HUES64 (cell line): ENCODE measurements around the gene PCDH19.

Experiments
- H3K27ac ChIP-seq: 2 replicates; pipeline ENCODE4 v1.7.0; 2013; ENCODE audit warnings: low read depth, low read length, inconsistent platforms
- H3K27me3 ChIP-seq: 2 replicates; pipeline ENCODE4 v1.6.1; 2013; ENCODE audit warnings: mild to moderate bottlenecking, low read length; ENCODE audit not compliant: insufficient read depth
- H3K36me3 ChIP-seq: 2 replicates; pipeline ENCODE4 v1.6.1; 2013; ENCODE audit warnings: mild to moderate bottlenecking, low read length; ENCODE audit not compliant: insufficient read depth
- H3K4me1 ChIP-seq: 2 replicates; pipeline ENCODE4 v1.6.1; 2013; ENCODE audit warnings: mild to moderate bottlenecking, low read length, moderate library complexity; ENCODE audit not compliant: insufficient read depth
- H3K4me3 ChIP-seq: 2 replicates; pipeline ENCODE4 v1.5.1; 2013; ENCODE audit warnings: mild to moderate bottlenecking, low read length, moderate library complexity
- H3K9ac ChIP-seq: 2 replicates; pipeline ENCODE4 v1.6.1; 2013; ENCODE audit warnings: mild to moderate bottlenecking, low read depth, low read length
- H3K9me3 ChIP-seq: 2 replicates; pipeline ENCODE4 v1.6.1; 2013; ENCODE audit warnings: low read depth, low read length; ENCODE audit not compliant: insufficient read depth
- WGBS: fragments of 150-250, 120-280 bp; methylation state at CpG from one replicate; pipeline ENCODE4 v1.1.7; 2013; ENCODE audit warnings: missing lambda C conversion rate; 5-methylcytosine and 5-hydroxymethylcytosine counted together

PCDH19 gene

DNA sequence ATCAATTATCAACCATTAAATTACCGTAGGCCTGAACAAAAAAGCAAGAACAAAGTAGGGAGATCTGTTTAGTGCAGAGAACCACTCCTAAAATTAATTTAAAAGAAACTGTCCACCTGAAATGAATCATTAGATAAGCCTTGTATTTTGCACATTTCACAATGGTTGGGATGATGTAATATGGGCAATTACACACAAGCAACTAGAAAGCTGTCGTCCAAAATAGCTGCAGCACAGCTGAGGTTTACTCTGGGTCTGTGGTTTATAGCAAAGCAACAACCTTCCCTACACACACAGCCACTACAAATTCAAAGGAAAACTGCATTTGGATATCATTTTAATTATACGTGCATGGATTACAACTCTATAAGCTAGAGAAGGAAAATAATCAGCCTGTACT lies 28.5 kb downstream of the PCDH19 start:
- H3K27me3 ChIP-seq: no peaks in the 10 kb centered on the region
- no peaks in the 10 kb centered on the region for H3K9me3 ChIP-seq
- no peak overlapping the region for H3K9ac ChIP-seq
- no peaks in the 10 kb centered on the region for H3K36me3 ChIP-seq
- H3K27ac ChIP-seq: no peak overlapping the region
- 95% methylated on average over 3 of the region's 3 CpGs for WGBS
- no peak overlapping the region for H3K4me3 ChIP-seq
- peaks cover 6% of the 10 kb centered on the region; the same call in 1 of the 2 replicates for H3K4me1 ChIP-seq

DNA sequence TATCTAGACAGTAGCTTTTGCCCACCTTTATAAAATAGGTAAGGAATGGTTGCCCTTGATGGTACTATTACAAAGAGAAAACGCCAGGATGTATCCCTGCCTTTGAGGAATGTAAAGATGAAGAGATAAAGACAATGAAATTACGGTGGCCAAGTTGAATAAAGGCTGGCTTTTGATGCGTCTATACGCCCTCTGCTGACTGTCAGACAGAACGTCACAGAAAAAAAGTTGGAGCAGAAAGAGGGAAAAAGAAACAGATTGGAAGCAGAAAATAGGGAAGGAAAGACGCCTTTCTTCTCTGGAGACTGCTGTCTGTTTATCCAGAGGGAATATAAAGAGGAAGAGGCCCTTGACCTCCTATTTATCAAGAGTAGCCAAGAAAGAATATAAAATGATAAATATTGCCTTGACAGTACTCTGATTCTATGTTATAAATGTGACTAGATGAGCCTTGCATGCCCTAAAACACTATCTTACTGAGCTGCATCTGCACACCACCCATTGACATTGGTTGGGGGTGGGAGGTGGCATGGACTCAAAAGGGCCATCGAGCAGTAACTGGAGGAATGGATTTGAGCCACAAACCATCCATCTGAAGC lies 30.6 kb downstream of the PCDH19 start:
- Histone ChIP-seq H3K36me3 (no peaks in the 10 kb centered on the region), H3K4me1 (peaks cover 6% of the 10 kb centered on the region; the same call in 1 of the 2 replicates), H3K9me3 (no peaks in the 10 kb centered on the region), H3K4me3 (no peak overlapping the region), H3K27me3 (no peaks in the 10 kb centered on the region), H3K9ac (no peak overlapping the region), H3K27ac (no peak overlapping the region)
- WGBS: 27% methylated on average over 7 of the region's 7 CpGs

GRCh38 chrX:100377826-100378225 lies 32.2 kb downstream of the PCDH19 start:
- no peaks in the 10 kb centered on the region for H3K36me3 ChIP-seq
- 100% methylated on average over 4 of the region's 5 CpGs for WGBS
- H3K4me3 ChIP-seq: no peak overlapping the region
- H3K27ac ChIP-seq: no peak overlapping the region
- H3K4me1 ChIP-seq: peaks cover 6% of the 10 kb centered on the region; the same call in 1 of the 2 replicates
- H3K27me3 ChIP-seq: no peaks in the 10 kb centered on the region
- no peaks in the 10 kb centered on the region for H3K9me3 ChIP-seq
- H3K9ac ChIP-seq: no peak overlapping the region

DNA sequence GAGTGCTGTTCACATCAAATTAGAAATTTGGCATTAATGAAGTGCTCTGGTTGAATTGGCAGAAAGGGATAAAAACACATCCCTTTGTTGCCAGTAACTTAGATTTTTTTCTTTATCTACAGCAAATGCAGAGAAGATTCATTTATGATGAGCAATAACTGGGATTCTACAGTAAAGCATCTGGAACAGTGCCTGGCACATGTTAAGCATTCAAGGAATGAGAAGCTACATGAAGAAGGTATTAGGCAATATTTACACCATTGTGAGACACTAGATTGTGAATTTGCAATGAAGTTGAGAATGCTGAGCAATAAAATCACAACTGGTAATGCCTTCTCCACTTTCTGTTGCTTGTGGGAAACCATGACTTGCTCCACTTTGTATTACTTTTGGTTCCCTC lies 33.5 kb downstream of the PCDH19 start:
- Histone ChIP-seq H3K27ac (no peak overlapping the region), H3K4me1 (peaks cover 6% of the 10 kb centered on the region; the same call in 1 of the 2 replicates), H3K4me3 (no peak overlapping the region), H3K36me3 (no peaks in the 10 kb centered on the region), H3K9ac (no peak overlapping the region), H3K27me3 (no peaks in the 10 kb centered on the region), H3K9me3 (no peaks in the 10 kb centered on the region)

- no peak overlapping the region for H3K4me3 ChIP-seq
- H3K36me3 ChIP-seq: no peaks in the 10 kb centered on the region
- H3K9me3 ChIP-seq: no peaks in the 10 kb centered on the region
- no peaks in the 10 kb centered on the region for H3K27me3 ChIP-seq
- no CpG with 5 or more reads among the region's 2 CpGs for WGBS
- H3K27ac ChIP-seq: no peak overlapping the region
- H3K4me1 ChIP-seq: no peaks in the 10 kb centered on the region
- no peak overlapping the region for H3K9ac ChIP-seq
Measured at GRCh38 chrX:100373673-100374072, 36.4 kb downstream of the PCDH19 start.

- no peaks in the 10 kb centered on the region for H3K9me3 ChIP-seq
- H3K27me3 ChIP-seq: no peaks in the 10 kb centered on the region
- 0 out of 2 replicates have a peak, but pooled peaks cover 4% of the 10 kb centered on the region for H3K4me1 ChIP-seq
- H3K36me3 ChIP-seq: no peaks in the 10 kb centered on the region
- H3K27ac ChIP-seq: no peak overlapping the region
- H3K4me3 ChIP-seq: no peak overlapping the region
- no peak overlapping the region for H3K9ac ChIP-seq
Measured at GRCh38 chrX:100368167-100368566, 41.9 kb downstream of the PCDH19 start.

GRCh38 chrX:100363896-100364295 lies 46.2 kb downstream of the PCDH19 start:
- H3K27me3 ChIP-seq: no peaks in the 10 kb centered on the region
- 30% methylated on average over 1 of the region's 3 CpGs for WGBS
- H3K4me3 ChIP-seq: no peak overlapping the region
- no peaks in the 10 kb centered on the region for H3K36me3 ChIP-seq
- H3K4me1 ChIP-seq: 0 out of 2 replicates have a peak, but pooled peaks cover 4% of the 10 kb centered on the region
- H3K27ac ChIP-seq: no peak overlapping the region
- no peaks in the 10 kb centered on the region for H3K9me3 ChIP-seq
- no peak overlapping the region for H3K9ac ChIP-seq

GRCh38 chrX:100358766-100359165 lies 51.3 kb downstream of the PCDH19 start:
- Histone ChIP-seq H3K9ac (no peak overlapping the region), H3K9me3 (no peaks in the 10 kb centered on the region), H3K4me1 (0 out of 2 replicates have a peak, but pooled peaks cover 1% of the 10 kb centered on the region), H3K4me3 (no peak overlapping the region), H3K27me3 (no peaks in the 10 kb centered on the region), H3K27ac (no peak overlapping the region), H3K36me3 (no peaks in the 10 kb centered on the region)
- WGBS: 63% methylated on average over 3 of the region's 3 CpGs

- Histone ChIP-seq H3K36me3 (no peaks in the 10 kb centered on the region), H3K4me3 (no peak overlapping the region)
- WGBS: 79% methylated on average over 1 of the region's 3 CpGs
Measured at GRCh38 chrX:100356351-100356896, 53.6 kb downstream of the PCDH19 start.

DNA sequence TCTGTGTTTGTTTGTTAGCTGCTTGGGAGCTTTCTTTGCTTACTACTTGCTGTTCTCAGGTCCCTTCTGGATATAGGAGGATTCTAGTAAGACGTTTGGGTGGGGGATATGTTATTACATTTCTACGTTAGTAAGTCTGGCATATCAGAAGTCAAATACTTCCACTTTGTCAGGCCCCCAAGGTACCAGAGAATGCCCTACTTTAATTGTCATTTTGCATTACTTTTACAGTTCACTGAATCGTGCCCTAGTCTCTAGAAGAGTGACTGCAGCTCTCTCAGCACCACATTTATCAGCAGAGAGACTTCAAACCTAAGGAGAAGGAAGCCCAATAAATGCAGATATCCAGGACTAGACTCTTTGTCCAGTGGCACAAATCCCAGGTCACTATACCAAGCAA lies 54.4 kb downstream of the PCDH19 start:
- WGBS: 94% methylated on average over 3 of the region's 3 CpGs
- H3K4me3 ChIP-seq: no peak overlapping the region
- no peaks in the 10 kb centered on the region for H3K4me1 ChIP-seq
- H3K36me3 ChIP-seq: no peaks in the 10 kb centered on the region
- H3K27ac ChIP-seq: no peak overlapping the region
- H3K27me3 ChIP-seq: no peaks in the 10 kb centered on the region; the same call in 1 of the 2 replicates
- H3K9ac ChIP-seq: no peak overlapping the region
- H3K9me3 ChIP-seq: no peaks in the 10 kb centered on the region

More at GRCh38 chrX:100356351-100356896, 53.6 kb downstream of the PCDH19 start:
- H3K4me1 ChIP-seq: no peaks in the 10 kb centered on the region
- H3K27ac ChIP-seq: no peak overlapping the region
- no peak overlapping the region for H3K9ac ChIP-seq
- no peaks in the 10 kb centered on the region; the same call in 1 of the 2 replicates for H3K27me3 ChIP-seq
- no peaks in the 10 kb centered on the region for H3K9me3 ChIP-seq

DNA sequence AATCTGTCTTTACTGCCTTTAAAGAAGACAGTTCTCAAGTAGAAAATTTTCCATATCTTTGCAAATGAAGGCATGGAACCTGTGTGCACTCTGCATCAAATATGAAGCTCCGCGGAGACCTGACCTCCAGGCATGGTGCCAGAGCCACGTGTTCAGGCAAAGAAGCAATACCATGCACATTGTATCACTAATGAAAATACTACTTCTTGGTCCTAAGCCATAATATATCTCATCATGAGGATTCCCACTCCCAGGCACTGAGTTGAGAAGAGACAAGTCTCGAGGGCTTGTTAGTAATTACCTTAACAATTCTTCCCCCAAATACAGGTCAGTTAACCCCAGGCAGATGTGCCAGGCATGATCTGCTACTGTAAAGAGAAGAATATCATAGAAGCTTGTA lies 56.7 kb downstream of the PCDH19 start:
- no peaks in the 10 kb centered on the region; the same call in 1 of the 2 replicates for H3K27me3 ChIP-seq
- H3K9ac ChIP-seq: no peak overlapping the region
- H3K4me1 ChIP-seq: no peaks in the 10 kb centered on the region
- no peak overlapping the region for H3K27ac ChIP-seq
- H3K36me3 ChIP-seq: no peaks in the 10 kb centered on the region
- no peaks in the 10 kb centered on the region for H3K9me3 ChIP-seq
- WGBS: 91% methylated on average over 4 of the region's 4 CpGs
- no peak overlapping the region for H3K4me3 ChIP-seq
